ENCODE results near the gene KRI1. TPM values are rescaled to one million over a fixed set of nuclear protein-coding genes. Genes with fewer than 3 reads are reported as not detected.

KRI1 gene
- total and polyA plus RNA-seq, 2 experiments from 2014 or later: 23.8 to 43.2 TPM

- TF ChIP-seq CTCF (conservative IDR thresholded peaks at IDR 0.05; ENCODE audit: low read depth in 2 of 2) (no peak), ZNF114 (CRISPR knock-in tag; IDR thresholded peaks at IDR 0.05) (no peak), EZH2 (IDR thresholded peaks at IDR 0.05; ENCODE audit: low read depth, unreplicated experiment) (no peak), ETS1 (IDR thresholded peaks at IDR 0.05) (no peak), REST (IDR thresholded peaks at IDR 0.05; ENCODE audit: unreplicated experiment) (no peak), ZNF331 (CRISPR knock-in tag; IDR thresholded peaks at IDR 0.05; ENCODE audit: low read depth) (no peak), NANOG (IDR thresholded peaks at IDR 0.05; ENCODE audit: borderline replicate concordance) (no peak)
Measured at GRCh38 chr19:10544242-10544752, 21.5 kb downstream of the KRI1 start (continued).

GRCh38 chr19:10543420-10544241, 22.2 kb downstream of the KRI1 start, which contains the start of gene ATG4D:
TSS of gene ATG4D (plus strand) at chr19:10543904. CDS start at chr19:10544091, 187 bp downstream.
- no peaks in the 10 kb centered on the region for H3K9me3 Mint-ChIP-seq

More at GRCh38 chr19:10543420-10544241, 22.2 kb downstream of the KRI1 start, which contains the start of gene ATG4D:
- Mint-ChIP-seq H3K4me3 (peak within 1 kb of the TSS; percentile 87), H3K27me3 (ENCODE audit: insufficient read depth, low read depth, poor library complexity) (peaks cover 7% of the 10 kb centered on the region), H3K4me1 (no peaks in the 10 kb centered on the region), H3K27ac (no peak within 1 kb of the TSS), H3K36me3 (ENCODE audit: low read depth) (peaks cover 13% of the 10 kb centered on the region; the same call in 2 of the 3 replicates)
- peaks cover 3% of the 10 kb centered on the region; the same call in 1 of the 2 replicates for H4K20me1 ChIP-seq (replicated peaks; ENCODE audit: insufficient read depth)
- DNase-seq (ENCODE audit: low spot score): peak; percentile 93
- H3K79me2 ChIP-seq (replicated peaks; ENCODE audit: insufficient read depth): peaks cover 17% of the 10 kb centered on the region
- no peaks in the 10 kb centered on the region; the same call in 1 of the 2 replicates for H3K4me1 ChIP-seq (ENCODE audit: insufficient read depth)
- H3F3A ChIP-seq (replicated peaks; ENCODE audit: low read depth): 0 out of 2 replicates have a peak, but pooled peaks cover 12% of the 10 kb centered on the region
- no peak within 1 kb of the TSS for H3K27ac ChIP-seq (ENCODE audit: low read depth)
- ATAC-seq: peak; percentile 87
- H2AFZ ChIP-seq: peak within 1 kb of the TSS; percentile 91
- H3K4me3 ChIP-seq: peak within 1 kb of the TSS; percentile 85
- no peaks in the 10 kb centered on the region for H3K9me2 ChIP-seq (ENCODE audit: insufficient read depth)
- H3K27me3 ChIP-seq (ENCODE audit: insufficient read depth): no peaks in the 10 kb centered on the region
- TF ChIP-seq POLR2AphosphoS5 (IDR thresholded peaks at IDR 0.05; ENCODE audit: low read depth) (peak; percentile 87), EZH2phosphoT487 (IDR thresholded peaks at IDR 0.05; ENCODE audit: unreplicated experiment) (no peak)
- peak within 1 kb of the TSS; percentile 82 for H3K4me2 ChIP-seq
- no peaks in the 10 kb centered on the region for H3K36me3 ChIP-seq (ENCODE audit: insufficient read depth)

Measured in GM23338 (cell line).